SK-N-SH treated with all-trans-retinoic acid at 6 μM for 48 hours (cell line): Measurements from ENCODE around the gene RRP15.

ENCODE experiments used
- ATAC-seq: fragments of 200-7000 bp; cut with Tn5 transposase; 3 replicates; pipeline ENCODE4 v1.9.1; 2020; ENCODE audit warnings: mild to moderate bottlenecking, moderate library complexity
- ARNTL ChIP-seq: fragments of 450-650 bp; formaldehyde crosslinking; IDR thresholded peaks from 2 replicates; pipeline ENCODE4 v1.5.0; 2020; ENCODE audit warnings: low read depth, mild to moderate bottlenecking, moderate library complexity, borderline replicate concordance
- BACH2 ChIP-seq: fragments of 250-450 bp; sonication (Bioruptor Pico); IDR thresholded peaks from 2 replicates; pipeline ENCODE4 v1.9.0; 2021; ENCODE audit warnings: mild to moderate bottlenecking, borderline replicate concordance
- CREB5 ChIP-seq: fragments of 250-450 bp; sonication (Bioruptor Pico); IDR thresholded peaks from 2 replicates; pipeline ENCODE4 v1.5.1; 2020; ENCODE audit warnings: low read depth, mild to moderate bottlenecking, moderate library complexity
- CSDC2 ChIP-seq: fragments of 250-450 bp; sonication (Bioruptor Pico); IDR thresholded peaks from 2 replicates; pipeline ENCODE4 v1.5.0; 2020; ENCODE audit warnings: mild to moderate bottlenecking, moderate library complexity
- CSRNP3 ChIP-seq: fragments of 250-450 bp; sonication (Bioruptor Pico); IDR thresholded peaks from 2 replicates; pipeline ENCODE4 v1.5.1; 2021; ENCODE audit warnings: mild to moderate bottlenecking, moderate library complexity
- ESRRG ChIP-seq: fragments of 250-450 bp; sonication (Bioruptor Pico); IDR thresholded peaks from 2 replicates; pipeline ENCODE4 v1.6.1; 2021; ENCODE audit warnings: mild to moderate bottlenecking
- GLIS3 ChIP-seq: fragments of 250-450 bp; sonication (Bioruptor Pico); IDR thresholded peaks from 2 replicates; pipeline ENCODE4 v1.5.0; 2020; ENCODE audit warnings: mild to moderate bottlenecking, moderate library complexity
- OSR1 ChIP-seq: fragments of 250-450 bp; sonication (Bioruptor Pico); IDR thresholded peaks from 2 replicates; pipeline ENCODE4 v1.8.0; 2022; ENCODE audit warnings: moderate library complexity, mild to moderate bottlenecking, inconsistent platforms
- PATZ1 ChIP-seq: fragments of 250-450 bp; sonication (Bioruptor Pico); IDR thresholded peaks from 2 replicates; pipeline ENCODE4 v1.8.0; 2020; ENCODE audit warnings: mild to moderate bottlenecking, moderate library complexity, borderline replicate concordance
- PPARA ChIP-seq: fragments of 250-450 bp; sonication (Bioruptor Pico); IDR thresholded peaks from 2 replicates; pipeline ENCODE4 v1.5.0; 2020; ENCODE audit warnings: mild to moderate bottlenecking, borderline replicate concordance
- RARB ChIP-seq: fragments of 250-450 bp; sonication (Bioruptor Pico); IDR thresholded peaks from 2 replicates; pipeline ENCODE4 v1.8.0; 2021; ENCODE audit warnings: mild to moderate bottlenecking, moderate library complexity
- SNAI2 ChIP-seq: fragments of 250-450 bp; sonication (Bioruptor Pico); IDR thresholded peaks from 2 replicates; pipeline ENCODE4 v1.5.0; 2020; ENCODE audit warnings: mild to moderate bottlenecking, moderate library complexity
- TCF4 ChIP-seq: fragments of 250-450 bp; sonication (Bioruptor Pico); IDR thresholded peaks from 2 replicates; pipeline ENCODE4 v1.8.0; 2021; ENCODE audit warnings: mild to moderate bottlenecking, moderate library complexity, borderline replicate concordance
- TOX ChIP-seq: fragments of 250-450 bp; sonication (Bioruptor Pico); IDR thresholded peaks from 2 replicates; pipeline ENCODE4 v1.8.0; 2021; ENCODE audit warnings: mild to moderate bottlenecking, moderate library complexity, borderline replicate concordance
- TSHZ2 ChIP-seq: fragments of 250-450 bp; sonication (Bioruptor Pico); IDR thresholded peaks from 2 replicates; pipeline ENCODE4 v1.5.0; 2020; ENCODE audit warnings: mild to moderate bottlenecking, moderate library complexity
- ZFP3 ChIP-seq: fragments of 250-450 bp; sonication (Bioruptor Pico); IDR thresholded peaks from 2 replicates; pipeline ENCODE4 v1.5.0; 2020; ENCODE audit warnings: mild to moderate bottlenecking, moderate library complexity
- ZFP30 ChIP-seq: fragments of 450-650 bp; formaldehyde crosslinking; IDR thresholded peaks from 2 replicates; pipeline ENCODE4 v1.5.0; 2022; ENCODE audit warnings: mild to moderate bottlenecking, moderate library complexity
- ZNF565 ChIP-seq: fragments of 450-650 bp; formaldehyde crosslinking; conservative IDR thresholded peaks from 2 replicates; pipeline ENCODE4 v1.5.0; 2020; ENCODE audit warnings: low read depth, mild to moderate bottlenecking, moderate library complexity
- ZNF70 ChIP-seq: fragments of 450-650 bp; formaldehyde crosslinking; IDR thresholded peaks from 2 replicates; pipeline ENCODE4 v1.5.0; 2020; ENCODE audit warnings: mild to moderate bottlenecking, moderate library complexity
- ZNF8 ChIP-seq: fragments of 450-650 bp; formaldehyde crosslinking; IDR thresholded peaks from 2 replicates; pipeline ENCODE4 v1.5.0; 2020; ENCODE audit warnings: mild to moderate bottlenecking, moderate library complexity

Gene RRP15

GRCh38 chr1:218296162-218296561 lies 11.1 kb downstream of the RRP15 start:
- ATAC-seq, result no peak
- no peak for TF ChIP-seq ZNF565 (CRISPR knock-in tag)
- TF ChIP-seq CREB5 (CRISPR knock-in tag), result no peak
- TF ChIP-seq ESRRG (CRISPR knock-in tag), result no peak
- TF ChIP-seq CSDC2, result no peak
- no peak for TF ChIP-seq ZNF8 (CRISPR knock-in tag)
- no peak for TF ChIP-seq SNAI2 (CRISPR knock-in tag)
- TF ChIP-seq BACH2 (CRISPR knock-in tag), result no peak
- no peak for TF ChIP-seq OSR1 (CRISPR knock-in tag)
- no peak for TF ChIP-seq CSRNP3
- TF ChIP-seq ZFP30 (CRISPR knock-in tag), result no peak
- TF ChIP-seq, all 23 proteins: peak for 0

GRCh38 chr1:218297461-218297860 lies 12.4 kb downstream of the RRP15 start:
- no peak for ATAC-seq

GRCh38 chr1:218297867-218298266 lies 12.8 kb downstream of the RRP15 start:
- ATAC-seq, result no peak
- no peak for TF ChIP-seq ZFP30 (CRISPR knock-in tag)
- no peak for TF ChIP-seq TCF4 (CRISPR knock-in tag)
- no peak for TF ChIP-seq ZNF8 (CRISPR knock-in tag)
- TF ChIP-seq PPARA (CRISPR knock-in tag), result no peak
- no peak for TF ChIP-seq ARNTL
- no peak for TF ChIP-seq CSRNP3
- no peak for TF ChIP-seq TOX (CRISPR knock-in tag)

More at GRCh38 chr1:218297461-218297860, 12.4 kb downstream of the RRP15 start:
- TF ChIP-seq TCF4 (CRISPR knock-in tag) (no peak), CSRNP3 (no peak), PATZ1 (no peak), BACH2 (CRISPR knock-in tag) (no peak), ZNF70 (no peak), GLIS3 (CRISPR knock-in tag) (no peak)

- no peak for ATAC-seq
Measured at GRCh38 chr1:218298398-218298797, 13.3 kb downstream of the RRP15 start.

More at GRCh38 chr1:218298398-218298797, 13.3 kb downstream of the RRP15 start:
- TF ChIP-seq ZFP3 (CRISPR knock-in tag) (no peak), ESRRG (CRISPR knock-in tag) (no peak), CSDC2 (no peak), GLIS3 (CRISPR knock-in tag) (no peak), TCF4 (CRISPR knock-in tag) (no peak), SNAI2 (CRISPR knock-in tag) (no peak), ARNTL (no peak), TSHZ2 (CRISPR knock-in tag) (no peak), RARB (CRISPR knock-in tag) (no peak), ZNF565 (CRISPR knock-in tag) (no peak)
